Activated CD8-positive, alpha-beta memory T cell treated with anti-CD3 and anti-CD28 coated beads, Interleukin-2, amount 10 ng/mL, durations not matched to agents 7 days and 5 days (primary cell): ENCODE results near the gene FAM234A. TPM values are rescaled to one million over a fixed set of nuclear protein-coding genes. Genes with fewer than 3 reads are reported as not detected.
"Not testable (repeated sequence)": the region's sequence is repeated elsewhere in the genome, so short reads cannot be mapped to it uniquely, and the experiment has no call there.

Experiments used
- ATAC-seq: fragments of 150-1000 bp; cut with Tn5 transposase; one replicate; pipeline ENCODE4 v1.10.0; 2021; ENCODE audit warnings: moderate library complexity
- CTCF ChIA-PET: fragments of 350-600 bp; sonication (Branson Sonifier 250); formaldehyde crosslinking; loops from one replicate; lab custom pipeline; 2021; ENCODE audit warnings: antibody characterized with exemption; lab: Charles Lee
- DNase-seq: peaks from one replicate; pipeline ENCODE4 v3.0.0-alpha.2; 2020
- H3K27ac Mint-ChIP-seq: one replicate; pipeline ENCODE4 v1.8.0; 2021; ENCODE audit warnings: mild to moderate bottlenecking, mixed read lengths
- H3K27me3 Mint-ChIP-seq: one replicate; pipeline ENCODE4 v1.8.0; 2021; ENCODE audit warnings: mixed read lengths
- H3K36me3 Mint-ChIP-seq: one replicate; pipeline ENCODE4 v1.8.0; 2021; ENCODE audit warnings: mild to moderate bottlenecking, mixed read lengths
- H3K4me1 Mint-ChIP-seq: one replicate; pipeline ENCODE4 v1.8.0; 2021; ENCODE audit warnings: mixed read lengths
- H3K4me3 Mint-ChIP-seq: one replicate; pipeline ENCODE4 v1.8.0; 2021; ENCODE audit warnings: mild to moderate bottlenecking, moderate library complexity, mixed read lengths
- H3K9me3 Mint-ChIP-seq: one replicate; pipeline ENCODE4 v1.8.0; 2022; ENCODE audit warnings: low read depth, mixed read lengths
- total RNA-seq, 2 experiments: library from RNA; stranded (reverse); gene quantifications; one replicate each; pipeline ENCODE4 v1.2.3, GENCODE V29; 2021

The FAM234A gene
- total RNA-seq, 2 experiments from 2014 or later = 9.1 to 10.1 TPM

DNA sequence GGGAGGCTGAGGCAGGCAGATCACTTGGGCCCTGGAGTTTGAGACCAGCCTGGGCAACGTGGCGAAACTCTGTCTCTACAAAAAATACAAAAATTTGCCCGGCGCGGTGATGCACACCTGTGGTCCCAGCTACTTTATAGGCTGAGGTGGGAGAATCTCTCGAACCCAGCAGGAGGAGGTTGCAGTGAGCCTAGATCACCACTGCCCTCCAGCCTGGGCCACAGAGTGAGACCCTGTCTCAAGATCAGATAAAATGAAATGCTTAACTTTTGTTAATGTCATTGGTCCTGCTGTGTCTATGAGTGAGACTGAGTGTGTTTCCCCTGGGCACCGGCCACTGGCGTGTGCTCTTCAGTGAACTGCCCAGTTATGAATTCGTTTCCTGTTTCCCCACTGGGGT lies 10.5 kb downstream of the FAM234A start:
- no peak overlapping the region for H3K27ac Mint-ChIP-seq
- no peaks in the 10 kb centered on the region for H3K9me3 Mint-ChIP-seq
- H3K4me1 Mint-ChIP-seq = peaks cover 8% of the 10 kb centered on the region
- ATAC-seq = no peak
- DNase-seq = no peak
- H3K36me3 Mint-ChIP-seq = no peaks in the 10 kb centered on the region
- no peaks in the 10 kb centered on the region for H3K27me3 Mint-ChIP-seq
- CTCF ChIA-PET = no interaction called here
- no peak overlapping the region for H3K4me3 Mint-ChIP-seq

DNA sequence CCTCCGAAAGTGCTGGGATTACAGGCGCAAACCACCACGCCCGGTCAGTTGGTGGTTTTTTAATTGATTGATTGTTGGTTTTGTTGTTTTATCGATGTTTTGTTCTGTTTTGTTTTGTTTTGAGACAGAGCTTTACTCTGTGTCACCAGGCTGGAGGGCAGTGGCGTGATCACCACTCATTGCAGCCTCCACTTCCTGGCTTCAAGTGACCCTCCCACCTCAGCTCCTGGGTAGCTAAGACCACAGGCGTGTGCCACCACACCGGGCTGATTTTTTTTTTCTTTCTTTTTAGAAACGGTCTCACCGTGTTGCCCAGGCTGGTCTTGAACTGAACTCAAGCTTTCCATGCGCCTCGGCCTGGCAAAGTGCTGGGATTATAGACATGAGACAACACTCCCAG lies 12.4 kb downstream of the FAM234A start:
- Mint-ChIP-seq H3K27ac (no peak overlapping the region), H3K9me3 (no peaks in the 10 kb centered on the region), H3K4me3 (no peak overlapping the region), H3K4me1 (peaks cover 1% of the 10 kb centered on the region), H3K27me3 (no peaks in the 10 kb centered on the region), H3K36me3 (no peaks in the 10 kb centered on the region)
- CTCF ChIA-PET = no interaction called here
- no peak for ATAC-seq
- no peak for DNase-seq

DNA sequence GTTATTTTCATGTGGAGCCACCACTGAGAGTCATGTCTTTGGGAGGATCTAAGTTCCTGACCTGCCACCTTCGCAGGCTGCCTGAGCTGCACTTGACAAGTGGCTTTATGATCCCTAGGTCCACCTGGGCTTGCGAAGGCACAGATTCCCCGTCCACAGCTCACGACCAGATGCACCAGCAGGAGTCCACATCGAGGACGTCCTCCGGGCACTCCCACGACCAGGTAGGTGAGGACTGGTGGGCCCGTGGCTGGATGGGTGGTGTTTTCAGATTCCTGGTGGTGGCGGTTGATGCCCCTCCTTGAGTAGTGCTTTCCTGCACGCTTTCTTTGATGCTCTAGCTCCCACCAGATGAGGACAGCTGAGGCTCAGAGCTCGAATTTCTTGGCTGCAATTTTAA lies 14.8 kb downstream of the FAM234A start:
- Mint-ChIP-seq H3K9me3 (no peaks in the 10 kb centered on the region), H3K4me1 (peaks cover 18% of the 10 kb centered on the region), H3K4me3 (no peak overlapping the region), H3K27ac (no peak overlapping the region), H3K36me3 (no peaks in the 10 kb centered on the region), H3K27me3 (no peaks in the 10 kb centered on the region)
- ATAC-seq = no peak
- CTCF ChIA-PET = no interaction called here
- no peak for DNase-seq

DNA sequence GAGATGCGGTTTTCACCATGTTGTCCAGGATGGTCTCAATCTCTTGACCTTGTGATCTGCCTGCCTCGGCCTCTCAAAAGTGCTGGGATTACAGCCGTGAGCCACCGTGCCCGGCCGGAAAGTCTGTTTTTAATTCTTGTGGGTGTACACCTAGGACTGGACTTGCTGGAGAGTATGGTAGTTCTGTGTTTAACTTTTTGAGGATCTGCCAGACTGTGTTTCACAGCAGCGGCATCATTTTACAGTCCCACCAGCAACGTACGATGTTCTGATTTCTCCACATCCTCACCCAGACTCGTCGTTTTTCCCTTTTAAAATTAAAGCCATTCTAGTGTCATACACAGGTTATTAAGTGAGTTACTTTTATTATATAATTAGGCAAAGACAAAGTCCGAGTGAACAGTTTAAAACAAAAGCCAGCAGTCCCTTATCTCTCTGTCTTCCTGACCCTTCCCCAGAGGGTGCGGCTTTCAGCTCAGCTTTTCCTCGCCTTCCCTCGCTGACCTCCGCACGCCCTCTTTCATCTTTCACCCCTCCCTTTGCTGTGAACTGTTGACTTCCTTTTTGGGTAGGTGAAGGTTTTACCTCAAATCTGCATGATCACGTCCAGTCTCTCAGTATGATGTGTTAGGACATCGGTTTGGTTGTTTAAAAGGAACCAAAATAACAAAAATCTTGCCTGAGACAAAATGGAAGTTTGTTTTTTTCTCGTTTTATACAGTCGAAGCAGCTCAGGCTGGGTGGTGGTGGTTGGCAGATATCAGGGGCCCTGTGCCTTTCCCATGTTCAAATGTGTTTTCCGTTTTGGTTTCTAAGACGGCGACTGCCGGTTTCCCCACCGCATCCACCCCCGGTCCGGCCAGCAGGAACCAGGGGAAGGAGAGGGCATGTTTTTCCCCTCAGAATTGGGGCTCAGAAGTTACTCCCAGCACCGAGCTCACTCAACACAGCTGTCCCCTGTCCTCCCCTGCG lies 18.0 kb downstream of the FAM234A start:
- ATAC-seq = peak; percentile 77
- Mint-ChIP-seq H3K36me3 (no peaks in the 10 kb centered on the region), H3K9me3 (no peaks in the 10 kb centered on the region), H3K27ac (peak overlapping the region; percentile 77), H3K4me1 (peaks cover 18% of the 10 kb centered on the region), H3K27me3 (no peaks in the 10 kb centered on the region), H3K4me3 (peak overlapping the region; percentile 51)
- CTCF ChIA-PET = interaction anchor here (0.8 to 3.2 kb wide), 3 partner anchors 18 to 110 kb away, joined by 3 to 12 read pairs (median 3); partner anchors contain the start of gene FAM234A
- peak; percentile 51 for DNase-seq

DNA sequence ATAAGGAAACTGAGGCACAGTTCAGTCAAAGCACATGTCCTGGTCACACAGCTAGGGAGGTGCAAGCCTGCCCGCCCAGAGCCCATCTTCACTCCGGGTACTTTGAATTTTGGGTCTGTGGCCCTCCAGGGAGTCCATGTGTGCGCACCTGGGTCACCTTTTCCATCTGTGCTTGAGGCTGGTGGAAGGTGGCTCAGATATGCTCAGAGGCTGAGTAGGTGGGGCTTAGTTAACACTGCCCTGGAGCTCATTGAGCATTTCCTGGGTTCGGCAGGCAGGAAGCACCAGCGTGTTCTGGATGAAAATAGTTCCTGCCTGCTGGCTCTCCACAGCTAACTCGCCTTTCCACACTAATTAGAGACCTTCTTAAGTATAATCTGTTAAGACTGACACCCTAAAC lies 19.2 kb downstream of the FAM234A start:
- H3K36me3 Mint-ChIP-seq = no peaks in the 10 kb centered on the region
- H3K9me3 Mint-ChIP-seq = no peaks in the 10 kb centered on the region
- H3K27me3 Mint-ChIP-seq = no peaks in the 10 kb centered on the region
- ATAC-seq (no peak), DNase-seq (no peak)
- peaks cover 18% of the 10 kb centered on the region for H3K4me1 Mint-ChIP-seq
- H3K4me3 Mint-ChIP-seq = no peak overlapping the region
- CTCF ChIA-PET = interaction anchor here (3.2 kb wide), 1 partner anchor 19 kb away, joined by 12 read pairs; the partner anchor contains the start of gene FAM234A
- H3K27ac Mint-ChIP-seq = no peak overlapping the region

DNA sequence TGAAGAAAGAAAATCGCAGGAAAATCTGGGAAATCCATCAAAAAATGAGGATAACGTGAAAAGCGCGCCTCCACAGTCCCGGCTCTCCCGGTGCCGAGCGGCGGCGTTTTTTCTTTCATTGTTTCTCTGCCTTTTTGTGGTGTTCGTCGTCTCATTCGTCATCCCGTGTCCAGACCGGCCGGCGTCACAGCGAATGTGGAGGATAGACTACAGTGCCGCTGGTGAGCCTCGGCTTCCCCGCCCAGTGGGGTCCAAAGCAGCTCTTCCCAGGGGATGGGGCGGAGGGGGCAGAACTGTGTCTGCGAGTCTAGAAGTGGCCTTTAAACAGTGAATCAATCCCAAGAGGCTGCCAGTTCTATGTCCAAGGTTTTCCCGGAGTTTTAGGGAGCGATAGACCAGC lies 19.8 kb downstream of the FAM234A start:
- DNase-seq (no peak), ATAC-seq (no peak)
- H3K36me3 Mint-ChIP-seq = no peaks in the 10 kb centered on the region
- peaks cover 23% of the 10 kb centered on the region for H3K4me1 Mint-ChIP-seq
- CTCF ChIA-PET = interaction anchor here (3.2 kb wide), 1 partner anchor 19 kb away, joined by 12 read pairs; the partner anchor contains the start of gene FAM234A
- no peak overlapping the region for H3K27ac Mint-ChIP-seq
- no peaks in the 10 kb centered on the region for H3K27me3 Mint-ChIP-seq
- no peak overlapping the region for H3K4me3 Mint-ChIP-seq
- no peaks in the 10 kb centered on the region for H3K9me3 Mint-ChIP-seq

DNA sequence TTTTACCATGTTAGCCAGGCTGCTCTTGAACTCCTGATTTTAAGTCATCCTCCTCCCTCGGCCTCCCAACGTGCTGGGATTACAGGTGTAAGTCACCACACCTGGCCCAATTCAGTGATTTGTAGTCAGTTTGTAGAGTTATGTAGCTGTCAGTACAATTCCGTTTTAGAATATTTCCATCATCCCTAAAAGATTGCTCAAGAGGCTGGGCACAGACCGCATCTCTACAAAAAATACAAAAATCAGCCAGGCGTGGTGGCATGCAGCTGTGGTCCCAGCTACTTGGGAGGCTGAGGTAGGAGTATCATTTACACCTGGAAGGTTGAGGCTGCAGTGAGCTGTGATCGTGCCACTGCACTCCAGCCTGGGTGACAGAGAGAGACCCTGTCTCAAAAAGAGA lies 20.6 kb downstream of the FAM234A start:
- no peak for ATAC-seq
- Mint-ChIP-seq H3K27me3 (no peaks in the 10 kb centered on the region), H3K27ac (no peak overlapping the region), H3K4me3 (no peak overlapping the region), H3K4me1 (peaks cover 23% of the 10 kb centered on the region), H3K36me3 (no peaks in the 10 kb centered on the region), H3K9me3 (no peaks in the 10 kb centered on the region)
- no peak for DNase-seq
- CTCF ChIA-PET = interaction anchor here (1.0 to 3.2 kb wide), 3 partner anchors 10 to 148 kb away, joined by 3 to 12 read pairs (median 3); partner anchors contain the start of gene FAM234A

DNA sequence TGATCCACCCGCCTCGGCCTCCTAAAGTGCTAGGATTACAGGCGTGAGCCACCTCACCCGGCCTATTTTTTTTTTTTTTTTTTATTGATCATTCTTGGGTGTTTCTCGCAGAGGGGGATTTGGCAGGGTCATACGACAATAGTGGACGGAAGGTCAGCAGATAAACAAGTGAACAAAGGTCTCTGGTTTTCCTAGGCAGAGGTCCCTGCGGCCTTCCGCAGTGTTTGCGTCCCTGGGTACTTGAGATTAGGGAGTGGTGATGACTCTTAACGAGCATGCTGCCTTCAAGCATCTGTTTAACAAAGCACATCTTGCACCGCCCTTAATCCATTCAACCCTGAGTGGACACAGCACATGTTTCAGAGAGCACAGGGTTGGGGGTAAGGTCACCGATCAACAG lies 23.5 kb downstream of the FAM234A start:
- H3K36me3 Mint-ChIP-seq, H3K4me3 Mint-ChIP-seq, DNase-seq, H3K27ac Mint-ChIP-seq, H3K9me3 Mint-ChIP-seq, CTCF ChIA-PET, ATAC-seq, H3K27me3 Mint-ChIP-seq: not testable (repeated sequence)
- peaks cover 14% of the 10 kb centered on the region for H3K4me1 Mint-ChIP-seq

DNA sequence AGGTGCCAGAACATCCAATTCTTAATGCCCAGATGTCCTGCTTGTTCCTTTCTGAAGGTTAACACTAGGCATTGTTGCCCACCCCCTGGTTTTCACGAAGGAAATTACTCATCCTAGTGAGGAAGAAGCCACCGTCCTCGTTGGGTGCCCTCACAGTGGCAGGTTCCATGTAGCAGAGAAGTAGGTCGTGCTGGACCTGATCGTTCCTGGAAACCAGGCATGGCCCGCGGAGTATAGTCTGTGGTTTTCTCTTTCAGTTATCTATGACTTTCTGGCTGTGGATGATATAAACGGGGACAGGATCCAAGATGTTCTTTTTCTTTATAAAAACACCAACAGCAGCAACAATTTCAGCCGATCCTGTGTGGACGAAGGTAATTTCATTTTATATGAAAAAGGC lies 24.6 kb downstream of the FAM234A start:
- no peaks in the 10 kb centered on the region for H3K27me3 Mint-ChIP-seq
- no peaks in the 10 kb centered on the region for H3K36me3 Mint-ChIP-seq
- H3K9me3 Mint-ChIP-seq = no peaks in the 10 kb centered on the region
- no peak overlapping the region for H3K27ac Mint-ChIP-seq
- ATAC-seq = no peak
- H3K4me1 Mint-ChIP-seq = peaks cover 6% of the 10 kb centered on the region
- no peak for DNase-seq
- CTCF ChIA-PET = no interaction called here
- H3K4me3 Mint-ChIP-seq = no peak overlapping the region

DNA sequence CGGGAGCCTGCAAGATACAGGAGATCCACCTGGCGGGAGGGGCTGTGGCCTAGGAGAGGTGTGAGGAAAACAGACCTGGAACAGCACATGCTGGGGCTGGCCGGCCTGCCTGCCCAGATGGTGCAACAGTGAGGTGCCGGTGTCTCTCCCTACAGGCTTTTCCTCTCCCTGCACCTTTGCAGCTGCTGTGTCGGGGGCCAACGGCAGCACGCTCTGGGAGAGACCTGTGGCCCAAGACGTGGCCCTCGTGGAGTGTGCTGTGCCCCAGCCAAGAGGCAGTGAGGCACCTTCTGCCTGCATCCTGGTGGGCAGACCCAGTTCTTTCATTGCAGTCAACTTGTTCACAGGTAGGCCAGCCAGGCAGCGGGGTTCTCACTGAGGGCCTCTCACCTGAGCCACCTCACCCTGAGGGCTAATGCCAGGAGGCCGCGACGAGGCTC lies 25.2 kb downstream of the FAM234A start:
- no peak overlapping the region for H3K27ac Mint-ChIP-seq
- no peak for ATAC-seq
- no peak overlapping the region for H3K4me3 Mint-ChIP-seq
- no peaks in the 10 kb centered on the region for H3K9me3 Mint-ChIP-seq
- CTCF ChIA-PET = no interaction called here
- H3K4me1 Mint-ChIP-seq = peaks cover 5% of the 10 kb centered on the region
- DNase-seq = no peak
- no peaks in the 10 kb centered on the region for H3K27me3 Mint-ChIP-seq
- H3K36me3 Mint-ChIP-seq = no peaks in the 10 kb centered on the region

DNA sequence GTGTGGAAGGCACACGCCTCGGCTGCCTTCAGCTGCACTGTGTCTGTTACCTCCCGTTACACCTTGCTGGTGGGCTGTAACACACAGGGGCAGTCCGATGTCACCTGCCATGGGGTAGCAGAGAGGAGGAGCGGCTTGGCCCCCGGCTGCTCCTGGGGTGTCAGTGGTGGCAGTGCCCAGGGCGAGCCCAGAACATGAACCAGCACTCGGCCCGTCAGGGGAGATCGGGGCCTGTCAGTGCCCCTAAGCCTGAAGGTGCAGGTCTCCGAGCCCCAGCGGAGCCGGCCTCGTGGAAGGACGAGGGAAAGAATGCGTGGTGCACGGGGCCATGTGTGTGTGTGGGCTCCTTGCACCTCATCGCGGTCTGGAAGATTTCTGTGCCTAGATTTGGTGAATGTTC lies 25.7 kb downstream of the FAM234A start:
- Mint-ChIP-seq H3K27ac (no peak overlapping the region), H3K9me3 (no peaks in the 10 kb centered on the region), H3K36me3 (no peaks in the 10 kb centered on the region), H3K4me1 (peaks cover 5% of the 10 kb centered on the region), H3K27me3 (no peaks in the 10 kb centered on the region), H3K4me3 (no peak overlapping the region)
- CTCF ChIA-PET = no interaction called here
- no peak for ATAC-seq
- DNase-seq = no peak

DNA sequence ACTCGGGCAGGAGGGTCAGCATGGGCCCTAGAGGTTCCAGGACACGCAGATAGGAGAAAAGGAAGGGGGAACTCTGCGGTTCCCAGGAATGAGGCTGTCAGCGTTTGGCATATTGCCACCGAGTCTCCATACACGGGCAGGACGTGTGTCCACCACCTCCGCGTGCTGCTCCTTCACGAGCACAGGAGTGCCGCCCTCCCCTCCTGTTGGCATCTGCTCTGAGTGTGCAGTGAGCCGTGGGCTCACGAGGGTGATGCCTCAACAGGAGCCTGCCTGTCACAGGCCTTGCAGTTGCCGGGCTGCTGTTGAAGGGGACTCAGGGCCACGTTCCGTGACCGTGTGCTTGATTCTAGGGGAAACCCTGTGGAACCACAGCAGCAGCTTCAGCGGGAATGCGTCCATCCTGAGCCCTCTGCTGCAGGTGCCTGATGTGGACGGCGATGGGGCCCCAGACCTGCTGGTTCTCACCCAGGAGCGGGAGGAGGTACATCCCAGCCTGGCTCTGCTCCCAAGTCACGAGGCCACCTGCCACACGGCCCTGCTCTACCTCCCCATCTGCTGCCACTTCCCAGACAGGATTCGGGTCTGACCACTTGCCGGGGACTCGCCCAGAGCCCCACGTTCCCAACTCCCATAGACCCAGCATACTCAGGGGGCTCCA lies 26.5 kb downstream of the FAM234A start:
- no peaks in the 10 kb centered on the region for H3K9me3 Mint-ChIP-seq
- H3K36me3 Mint-ChIP-seq = no peaks in the 10 kb centered on the region
- ATAC-seq (no peak), DNase-seq (no peak)
- H3K27ac Mint-ChIP-seq = no peak overlapping the region
- no peak overlapping the region for H3K4me3 Mint-ChIP-seq
- CTCF ChIA-PET = no interaction called here
- H3K4me1 Mint-ChIP-seq = peaks cover 5% of the 10 kb centered on the region
- H3K27me3 Mint-ChIP-seq = no peaks in the 10 kb centered on the region

DNA sequence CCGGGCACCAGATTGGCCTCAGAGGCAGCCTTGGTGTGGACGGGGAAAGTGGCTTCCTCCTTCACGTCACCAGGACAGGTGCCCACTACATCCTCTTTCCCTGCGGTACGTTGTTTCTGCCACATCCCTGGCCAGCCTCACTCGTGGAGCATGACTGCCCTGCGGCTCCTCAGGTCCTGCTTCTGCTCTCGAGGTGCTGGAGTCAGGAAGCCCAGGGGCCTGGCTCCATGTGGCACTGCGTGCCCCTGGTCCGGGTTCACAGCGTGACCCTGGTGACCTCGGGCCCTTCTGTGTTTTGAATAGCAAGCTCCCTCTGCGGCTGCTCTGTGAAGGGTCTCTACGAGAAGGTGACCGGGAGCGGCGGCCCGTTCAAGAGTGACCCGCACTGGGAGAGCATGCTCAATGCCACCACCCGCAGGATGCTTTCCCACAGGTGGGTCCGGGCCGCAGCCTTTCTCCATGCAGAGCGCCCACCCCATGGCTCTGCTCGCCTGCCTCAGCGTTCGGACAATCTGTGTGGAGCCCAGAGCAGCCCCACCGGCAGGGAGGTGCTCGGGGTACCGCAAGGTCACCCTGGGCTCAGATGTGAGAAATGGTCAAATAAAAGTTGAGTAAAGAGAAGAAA lies 27.6 kb downstream of the FAM234A start:
- CTCF ChIA-PET = no interaction called here
- H3K27ac Mint-ChIP-seq = no peak overlapping the region
- DNase-seq (no peak), ATAC-seq (no peak)
- no peaks in the 10 kb centered on the region for H3K36me3 Mint-ChIP-seq
- H3K27me3 Mint-ChIP-seq = no peaks in the 10 kb centered on the region
- H3K4me1 Mint-ChIP-seq = peaks cover 5% of the 10 kb centered on the region
- H3K9me3 Mint-ChIP-seq = no peaks in the 10 kb centered on the region
- H3K4me3 Mint-ChIP-seq = no peak overlapping the region
